COR-L47 (cell line): ENCODE measurements around the gene LHFPL2.
A peak's percentile ranks its signal among the peaks of the same experiment; 100 is the strongest.
"Not testable (repeated sequence)": the region's sequence is repeated elsewhere in the genome, so short reads cannot be mapped to it uniquely, and the experiment has no call there.

Experiments
- DNase-seq: peaks from one replicate; lab custom pipeline; 2025; lab: John Stamatoyannopoulos, UW

LHFPL2 gene, protein sequence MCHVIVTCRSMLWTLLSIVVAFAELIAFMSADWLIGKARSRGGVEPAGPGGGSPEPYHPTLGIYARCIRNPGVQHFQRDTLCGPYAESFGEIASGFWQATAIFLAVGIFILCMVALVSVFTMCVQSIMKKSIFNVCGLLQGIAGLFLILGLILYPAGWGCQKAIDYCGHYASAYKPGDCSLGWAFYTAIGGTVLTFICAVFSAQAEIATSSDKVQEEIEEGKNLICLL

GRCh38 chr5:78648359-78649210 lies at the start of gene LHFPL2:
TSS of gene LHFPL2 (minus strand) at chr5:78648772. CDS start at chr5:78510213, 138,559 bp downstream.
- DNase-seq = peak; percentile 59

DNA sequence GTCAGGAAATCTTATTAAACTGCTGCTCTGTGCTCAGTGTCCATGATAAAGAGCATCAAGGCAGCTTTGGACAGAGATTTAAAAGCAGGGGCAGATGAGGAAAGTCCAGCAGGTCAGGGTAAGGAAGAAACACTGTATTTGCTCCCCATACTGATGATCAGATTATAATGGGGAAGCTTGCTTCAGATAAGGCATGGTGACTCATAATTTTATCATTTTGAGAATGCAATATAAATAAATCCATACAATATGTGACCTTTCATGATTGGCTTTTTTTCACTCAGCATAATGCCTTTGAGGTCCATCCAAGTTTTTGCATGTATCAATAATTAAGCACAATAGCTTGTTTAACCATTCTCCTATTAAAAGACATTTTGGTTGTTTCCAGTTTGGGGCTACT lies 48.1 kb upstream of the LHFPL2 start:
- no peak for DNase-seq

GRCh38 chr5:78696052-78696451 lies 47.5 kb upstream of the LHFPL2 start:
- not testable (repeated sequence) for DNase-seq

- no peak for DNase-seq
Observed at GRCh38 chr5:78693339-78693738, 44.8 kb upstream of the LHFPL2 start.

DNA sequence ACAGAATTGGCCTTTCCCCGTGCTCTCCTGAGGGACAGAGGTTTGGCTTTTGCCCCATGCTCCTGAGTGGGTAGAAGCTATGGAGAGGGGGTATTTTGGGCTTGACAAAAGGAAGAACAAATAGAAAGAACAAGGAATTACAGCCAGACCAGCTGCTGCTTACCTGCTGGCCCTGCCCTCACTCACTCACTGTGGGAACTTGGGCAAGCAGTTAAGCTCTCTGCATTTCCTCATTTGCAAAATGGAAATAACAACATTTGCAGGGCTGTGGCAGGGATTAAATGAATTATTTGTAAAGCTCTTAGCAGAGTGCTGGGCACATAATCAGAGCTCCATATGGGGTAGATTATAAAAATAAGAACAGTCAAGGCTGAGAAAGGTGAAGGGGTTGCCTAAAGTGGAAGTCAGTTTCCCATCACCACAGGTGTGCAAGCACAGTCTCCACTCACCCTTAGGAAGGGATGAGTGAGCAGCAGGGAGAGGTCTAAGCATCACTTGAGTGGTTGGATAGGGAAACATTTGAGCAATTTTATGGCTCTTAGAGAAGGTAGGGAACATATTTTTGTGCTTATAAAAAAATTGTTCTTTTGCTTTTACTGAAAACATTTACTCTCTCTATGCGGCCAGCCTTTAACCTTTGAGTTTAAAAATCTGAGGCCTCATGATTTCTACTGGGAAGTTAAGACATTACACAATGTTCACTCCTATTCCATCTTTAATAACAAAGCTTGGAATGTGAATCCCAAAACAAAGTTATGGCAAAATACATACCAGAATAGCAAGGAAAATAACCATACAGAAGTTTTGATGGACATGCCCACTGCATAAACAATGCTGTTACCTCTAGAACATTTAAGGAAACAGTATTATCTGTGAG lies 42.8 kb upstream of the LHFPL2 start:
- no peak for DNase-seq

GRCh38 chr5:78690253-78690972 lies 41.8 kb upstream of the LHFPL2 start:
- no peak for DNase-seq

DNA sequence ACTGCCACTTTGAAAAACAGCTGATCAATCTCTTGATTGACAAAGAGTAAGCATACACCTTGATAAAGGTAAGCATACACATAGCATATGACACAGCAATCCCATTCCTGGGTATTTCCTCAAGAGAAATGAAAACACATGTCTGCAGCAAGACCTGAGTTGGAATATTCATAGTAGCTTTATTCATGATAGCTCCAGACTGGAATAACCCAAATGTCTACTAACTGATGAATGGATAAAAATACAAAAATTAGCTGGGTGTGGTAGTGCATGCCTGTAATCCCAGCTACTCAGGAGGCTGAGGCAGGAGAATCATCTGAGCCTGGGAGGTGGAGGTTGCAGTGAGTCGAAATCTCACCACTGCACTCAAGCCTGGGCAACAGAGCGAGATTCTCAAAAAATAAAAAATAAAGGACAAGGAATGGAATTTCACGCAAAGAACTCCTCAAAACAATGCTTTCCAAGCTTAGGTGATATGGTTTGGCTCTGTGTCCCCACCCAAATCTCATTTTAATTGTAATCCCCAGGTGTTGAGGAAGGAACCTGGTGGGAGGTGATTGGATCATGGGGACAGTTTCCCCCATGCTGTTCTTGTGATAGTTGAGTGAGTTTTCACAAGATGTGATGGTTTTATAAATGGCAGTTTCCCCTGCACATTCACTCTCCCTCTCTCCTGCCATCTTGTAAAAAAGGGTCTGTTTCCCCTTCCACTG lies 41.1 kb upstream of the LHFPL2 start:
- no peak for DNase-seq

DNA sequence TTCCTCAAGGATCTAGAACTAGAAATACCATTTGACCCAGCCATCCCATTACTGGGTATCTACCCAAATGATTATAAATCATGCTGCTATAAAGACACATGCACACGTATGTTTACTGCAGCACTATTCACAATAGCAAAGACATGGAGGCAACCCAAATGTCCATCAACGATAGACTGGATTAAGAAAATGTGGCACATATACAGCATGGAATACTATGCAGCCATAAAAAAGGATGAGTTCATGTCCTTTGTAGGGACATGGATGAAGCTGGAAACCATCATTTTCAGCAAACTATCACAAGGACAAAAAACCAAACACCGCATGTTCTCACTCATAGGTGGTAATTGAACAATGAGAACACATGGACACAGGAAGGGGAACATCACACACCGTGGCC lies 38.9 kb upstream of the LHFPL2 start:
- not testable (repeated sequence) for DNase-seq

DNA sequence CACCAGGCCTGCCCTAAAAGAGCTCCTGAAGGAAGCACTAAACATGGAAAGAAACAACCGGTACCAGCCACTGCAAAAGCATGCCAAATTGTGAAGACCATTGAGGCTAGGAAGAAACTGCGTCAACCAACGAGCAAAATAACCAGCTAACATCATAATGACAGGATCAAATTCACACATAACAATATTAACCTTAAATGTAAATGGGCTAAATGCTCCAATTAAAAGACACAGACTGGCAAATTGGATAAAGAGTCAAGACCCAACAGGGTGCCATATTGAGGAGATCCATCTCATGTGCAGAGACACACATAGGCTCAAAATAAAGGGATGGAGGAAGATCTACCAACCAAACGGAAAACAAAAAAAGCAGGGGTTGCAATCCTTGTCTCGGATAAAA lies 35.3 kb upstream of the LHFPL2 start:
- DNase-seq = not testable (repeated sequence)

GRCh38 chr5:78679905-78680304 lies 31.3 kb upstream of the LHFPL2 start:
- no peak for DNase-seq

- no peak for DNase-seq
Observed at GRCh38 chr5:78677777-78678668, 29.5 kb upstream of the LHFPL2 start.

DNA sequence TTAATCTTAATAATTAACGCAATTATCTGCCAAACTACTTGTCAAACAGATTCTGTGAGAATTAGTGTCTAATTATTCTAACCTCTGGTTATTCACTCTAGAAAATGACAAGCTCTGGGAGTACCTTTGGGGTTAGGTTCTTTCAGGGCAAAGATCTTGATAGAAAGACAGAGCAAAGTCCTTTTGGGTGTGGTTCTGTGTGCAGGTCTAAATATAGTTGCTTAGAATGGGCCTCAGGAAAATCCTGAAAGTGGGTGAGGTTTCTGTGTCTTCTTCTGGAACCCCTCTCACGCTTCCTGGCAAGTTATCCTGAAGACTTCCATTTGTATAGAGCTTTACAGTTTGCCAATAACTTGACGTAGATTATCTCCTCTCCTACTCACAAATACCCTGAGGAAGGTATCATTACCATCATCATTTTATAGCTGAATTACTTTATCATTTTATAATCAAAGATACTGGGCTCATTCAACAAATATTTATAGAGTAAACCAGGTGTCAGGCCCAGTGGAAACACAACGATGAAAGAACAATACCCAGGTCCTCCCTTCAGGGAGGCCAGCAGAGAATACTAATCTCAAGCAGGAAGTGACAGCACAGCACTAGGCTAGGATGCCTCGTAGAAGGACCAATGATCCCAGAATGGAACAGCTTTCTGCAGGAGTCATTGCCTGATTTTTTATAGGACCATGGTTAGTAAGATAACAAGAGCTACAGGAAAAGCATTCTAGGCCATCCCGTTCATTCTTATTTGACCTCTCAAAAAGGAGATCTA lies 27.6 kb upstream of the LHFPL2 start:
- no peak for DNase-seq

GRCh38 chr5:78673827-78674226 lies 25.3 kb upstream of the LHFPL2 start:
- not testable (repeated sequence) for DNase-seq

DNA sequence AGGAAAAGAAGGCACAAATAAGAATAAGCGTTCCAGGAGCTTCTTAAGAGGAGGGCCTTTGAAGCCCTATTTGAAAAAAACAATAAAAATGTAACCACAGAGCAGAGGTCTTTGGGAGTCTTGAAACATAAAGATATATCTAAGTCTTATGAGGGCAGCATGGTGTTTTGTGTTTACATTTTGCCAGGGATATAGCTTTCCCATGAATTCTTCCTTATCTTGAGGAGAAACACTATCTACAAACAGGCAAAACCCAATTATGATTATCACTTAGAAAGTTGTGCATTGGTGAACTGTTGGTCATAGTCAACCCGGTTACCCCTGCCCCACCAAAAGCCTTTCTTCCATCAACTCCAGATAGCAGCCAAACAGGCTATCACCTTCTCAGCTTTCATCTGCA lies 23.6 kb upstream of the LHFPL2 start:
- DNase-seq = no peak

DNA sequence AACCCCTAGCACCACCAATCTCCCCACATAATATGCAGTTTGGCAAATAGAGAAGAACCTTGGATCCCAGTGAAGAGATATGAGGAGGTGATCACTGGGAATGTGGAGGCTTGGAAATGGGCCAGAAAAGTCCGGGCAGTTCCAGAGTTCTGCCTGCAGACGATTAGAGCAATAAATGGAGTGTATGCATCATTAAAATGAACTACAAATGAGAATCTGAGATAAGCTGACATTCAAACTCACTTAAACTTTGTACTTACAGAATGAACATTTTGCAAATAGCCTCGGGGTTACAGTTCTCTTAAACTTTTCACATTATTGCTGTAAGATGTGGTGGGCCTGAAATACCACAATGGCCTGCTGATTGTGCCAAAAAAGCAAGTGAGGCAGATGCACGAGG lies 23.0 kb upstream of the LHFPL2 start:
- DNase-seq = no peak

DNA sequence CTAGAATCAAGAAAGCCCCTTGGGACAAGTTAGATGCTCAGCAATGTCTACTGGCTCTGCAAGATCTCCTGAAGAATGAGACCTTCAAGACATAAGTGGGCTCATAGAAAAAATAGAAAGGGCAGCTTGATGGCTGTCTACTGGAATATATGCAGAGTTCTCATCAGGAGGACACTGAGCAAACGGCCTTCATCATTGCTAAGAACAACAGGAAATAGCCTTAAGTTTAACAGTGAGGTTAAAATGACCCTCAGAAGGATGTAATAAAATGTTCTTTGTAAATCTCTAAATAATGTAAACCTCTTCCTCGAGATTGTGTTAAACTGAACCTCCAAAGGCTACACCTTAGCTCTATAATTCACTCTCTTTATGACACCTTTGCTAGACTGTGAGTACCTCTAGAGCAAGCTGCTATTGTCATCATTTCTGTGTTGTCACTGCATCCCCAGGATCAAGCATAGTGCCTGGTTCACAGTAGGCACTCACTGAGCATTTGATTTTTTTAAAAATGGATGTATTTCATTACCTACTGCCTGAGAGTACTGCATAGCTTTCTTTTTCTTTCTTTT lies 22.2 kb upstream of the LHFPL2 start:
- DNase-seq = no peak

DNA sequence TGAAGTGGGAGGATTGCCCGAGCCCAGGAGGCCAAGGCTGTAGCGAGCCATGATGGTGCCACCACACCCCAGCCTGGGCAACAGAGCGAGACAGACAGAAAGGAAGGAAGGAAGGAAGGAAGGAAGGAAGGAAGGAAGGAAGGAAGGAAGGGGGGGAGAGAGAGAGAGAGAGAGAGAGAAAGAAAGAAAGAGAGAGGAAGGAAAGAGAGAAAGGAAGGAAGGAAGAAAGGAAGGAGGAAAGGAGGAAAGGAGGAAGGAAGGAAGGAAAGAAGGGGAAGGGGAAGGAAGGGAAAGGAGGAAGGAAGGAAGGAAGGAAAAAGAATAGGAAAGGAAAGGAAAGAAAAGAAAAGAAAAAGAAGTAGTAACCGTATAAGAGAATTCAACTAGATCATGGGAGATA lies 20.8 kb upstream of the LHFPL2 start:
- DNase-seq = no peak

GRCh38 chr5:78667461-78668103 lies 19.0 kb upstream of the LHFPL2 start:
- no peak for DNase-seq
